ENCODE measurements around the gene ABLIM3. TPM values are rescaled to one million over a fixed set of nuclear protein-coding genes. Genes with fewer than 3 reads are reported as not detected.

ABLIM3 gene
- total RNA-seq, 1 experiment from 2014 or later, result not detected

DNA sequence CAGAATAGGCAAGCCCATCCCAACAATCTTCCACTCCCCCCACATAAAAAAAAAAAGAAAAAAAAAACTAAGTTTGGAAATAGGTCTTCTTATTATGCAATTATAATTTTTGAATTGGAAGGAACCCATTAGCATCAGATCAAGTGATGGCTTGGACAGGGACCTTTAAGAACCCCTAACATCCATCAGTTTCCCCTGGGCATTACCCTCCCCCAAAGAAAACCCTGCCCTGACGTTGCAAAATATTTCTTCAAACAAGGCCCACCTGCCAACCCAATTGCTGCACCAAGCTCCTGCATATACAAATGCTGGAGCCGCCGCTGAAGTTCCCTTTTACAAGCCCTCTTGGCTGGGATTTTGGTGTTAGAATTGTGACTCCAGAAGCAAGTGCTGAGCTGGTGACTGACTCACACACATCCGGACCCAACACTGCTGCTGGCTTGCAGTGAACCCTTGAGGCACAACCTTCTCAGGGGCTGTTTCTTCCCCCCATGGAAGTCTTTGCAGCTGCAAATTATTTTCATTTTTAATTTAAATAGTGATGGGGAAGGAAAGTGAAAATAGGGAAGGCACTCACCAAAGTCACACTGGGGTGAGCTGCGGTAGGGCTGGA lies 74.3 kb downstream of the ABLIM3 start:
- Mint-ChIP-seq H3K36me3 (ENCODE audit: insufficient read depth, unreplicated experiment) (no peaks in the 10 kb centered on the region), H3K4me3 (ENCODE audit: unreplicated experiment) (no peak overlapping the region), H3K9me3 (ENCODE audit: unreplicated experiment) (no peaks in the 10 kb centered on the region), H3K4me1 (ENCODE audit: low read depth, unreplicated experiment) (no peaks in the 10 kb centered on the region), H3K27me3 (ENCODE audit: insufficient read depth, unreplicated experiment) (peaks cover 20% of the 10 kb centered on the region), H3K27ac (ENCODE audit: unreplicated experiment) (no peak overlapping the region)
- no peak for DNase-seq
- no peaks in the 10 kb centered on the region for H3K36me3 ChIP-seq (ENCODE audit: control insufficient read depth, insufficient read depth, low read length)
- no peaks in the 10 kb centered on the region for H3K9me3 ChIP-seq
- no peak overlapping the region for H3K4me3 ChIP-seq (ENCODE audit: low read depth, low read length)
- TF ChIP-seq, protein P1, sequence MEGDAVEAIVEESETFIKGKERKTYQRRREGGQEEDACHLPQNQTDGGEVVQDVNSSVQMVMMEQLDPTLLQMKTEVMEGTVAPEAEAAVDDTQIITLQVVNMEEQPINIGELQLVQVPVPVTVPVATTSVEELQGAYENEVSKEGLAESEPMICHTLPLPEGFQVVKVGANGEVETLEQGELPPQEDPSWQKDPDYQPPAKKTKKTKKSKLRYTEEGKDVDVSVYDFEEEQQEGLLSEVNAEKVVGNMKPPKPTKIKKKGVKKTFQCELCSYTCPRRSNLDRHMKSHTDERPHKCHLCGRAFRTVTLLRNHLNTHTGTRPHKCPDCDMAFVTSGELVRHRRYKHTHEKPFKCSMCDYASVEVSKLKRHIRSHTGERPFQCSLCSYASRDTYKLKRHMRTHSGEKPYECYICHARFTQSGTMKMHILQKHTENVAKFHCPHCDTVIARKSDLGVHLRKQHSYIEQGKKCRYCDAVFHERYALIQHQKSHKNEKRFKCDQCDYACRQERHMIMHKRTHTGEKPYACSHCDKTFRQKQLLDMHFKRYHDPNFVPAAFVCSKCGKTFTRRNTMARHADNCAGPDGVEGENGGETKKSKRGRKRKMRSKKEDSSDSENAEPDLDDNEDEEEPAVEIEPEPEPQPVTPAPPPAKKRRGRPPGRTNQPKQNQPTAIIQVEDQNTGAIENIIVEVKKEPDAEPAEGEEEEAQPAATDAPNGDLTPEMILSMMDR (IDR thresholded peaks at IDR 0.05; ENCODE audit: insufficient read depth in 1 of 2, low read depth in 1 of 2, low read length in 1 of 2, severe bottlenecking in 1 of 2, unreplicated experiment in 1 of 2), result no peak
- no TSS peak for BruUV-seq (replicated peaks)
- ChIA-PET CTCF (interaction anchor here (1.1 kb wide), 1 partner anchor 13 kb away, joined by 3 read pairs; no protein-coding TSS in a partner anchor), POLR2A (no interaction called here)
- no peaks in the 10 kb centered on the region; the same call in none of the 2 replicates for H3K27me3 ChIP-seq (replicated peaks; ENCODE audit: control insufficient read depth, insufficient read depth, low read length)
- intact Hi-C loops (cut with micrococcal nuclease; ENCODE audit: unreplicated experiment), result no loop called here
- no peaks in the 10 kb centered on the region for H3K4me1 ChIP-seq

DNA sequence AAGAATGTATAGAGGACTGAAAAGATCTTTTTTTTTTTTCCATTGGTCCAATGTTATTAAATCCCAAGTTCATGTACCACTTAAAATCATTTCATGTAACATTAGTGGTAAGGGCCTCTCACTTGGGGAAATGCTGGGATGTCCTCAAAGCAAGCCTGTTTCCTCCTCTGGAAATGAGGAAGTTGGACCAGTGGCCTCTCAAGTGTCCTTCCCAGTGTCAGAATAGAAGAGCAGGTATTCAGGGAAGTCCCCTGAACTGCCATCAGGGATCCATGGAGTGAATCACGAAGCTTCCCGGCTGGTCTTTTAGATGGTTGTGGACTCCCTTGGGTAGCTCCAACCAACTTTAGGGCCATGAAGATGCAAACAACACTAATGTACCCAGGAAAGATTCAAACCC lies 75.2 kb downstream of the ABLIM3 start:
- intact Hi-C loops (cut with micrococcal nuclease; ENCODE audit: unreplicated experiment), result no loop called here
- H3K9me3 ChIP-seq, result no peaks in the 10 kb centered on the region
- POLR2A ChIA-PET, result no interaction called here
- TF ChIP-seq, protein P1 (IDR thresholded peaks at IDR 0.05; ENCODE audit: insufficient read depth in 1 of 2, low read depth in 1 of 2, low read length in 1 of 2, severe bottlenecking in 1 of 2, unreplicated experiment in 1 of 2), result no peak
- no peaks in the 10 kb centered on the region for H3K9me3 Mint-ChIP-seq (ENCODE audit: unreplicated experiment)
- no peak for DNase-seq
- H3K36me3 ChIP-seq (ENCODE audit: control insufficient read depth, insufficient read depth, low read length), result no peaks in the 10 kb centered on the region
- no TSS peak for BruUV-seq (replicated peaks)
- H3K36me3 Mint-ChIP-seq (ENCODE audit: insufficient read depth, unreplicated experiment), result no peaks in the 10 kb centered on the region
- no peaks in the 10 kb centered on the region for H3K4me1 Mint-ChIP-seq (ENCODE audit: low read depth, unreplicated experiment)
- H3K4me3 Mint-ChIP-seq (ENCODE audit: unreplicated experiment), result no peak overlapping the region
- CTCF ChIA-PET, result interaction anchor here (1.1 kb wide), 1 partner anchor 12 kb away, joined by 3 read pairs; no protein-coding TSS in a partner anchor
- H3K27me3 ChIP-seq (replicated peaks; ENCODE audit: control insufficient read depth, insufficient read depth, low read length), result no peaks in the 10 kb centered on the region; the same call in none of the 2 replicates
- peaks cover 27% of the 10 kb centered on the region for H3K27me3 Mint-ChIP-seq (ENCODE audit: insufficient read depth, unreplicated experiment)
- H3K27ac Mint-ChIP-seq (ENCODE audit: unreplicated experiment), result no peak overlapping the region
- no peaks in the 10 kb centered on the region for H3K4me1 ChIP-seq
- no peak overlapping the region for H3K4me3 ChIP-seq (ENCODE audit: low read depth, low read length)

DNA sequence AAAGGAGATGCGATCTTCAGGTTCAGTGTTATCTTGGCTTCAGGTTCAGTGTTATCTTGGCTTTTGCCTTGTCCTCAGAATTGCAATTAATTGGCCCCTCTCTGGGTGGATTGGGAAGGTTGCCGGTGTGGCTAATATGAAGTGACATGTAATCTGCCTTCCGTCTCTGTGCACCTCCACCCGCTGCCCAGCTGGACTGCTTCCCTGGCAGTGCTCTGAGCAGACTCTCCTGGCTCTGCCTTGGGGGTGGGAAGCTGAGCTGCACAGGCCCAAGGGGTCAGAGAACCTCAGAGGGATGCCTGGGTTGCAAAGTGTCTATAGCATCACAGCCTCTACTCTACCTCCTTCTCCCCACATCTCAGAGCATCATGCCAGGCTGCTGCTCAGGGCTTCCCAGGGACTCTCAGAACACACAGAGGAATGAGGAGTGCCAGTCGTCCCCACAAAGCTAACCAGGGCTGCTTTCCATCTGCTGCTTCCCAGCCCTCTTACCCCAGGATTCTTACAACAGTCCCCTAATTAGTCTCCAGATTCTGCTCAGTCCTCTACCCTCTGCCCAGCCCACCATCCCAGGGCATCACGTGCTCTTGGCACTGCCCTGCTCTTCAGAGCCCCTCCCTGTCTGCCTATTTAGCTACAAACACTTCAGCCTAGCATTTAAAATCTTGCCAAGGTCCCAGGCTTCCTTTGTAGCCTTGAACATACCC lies 76.0 kb downstream of the ABLIM3 start:
- H3K36me3 Mint-ChIP-seq (ENCODE audit: insufficient read depth, unreplicated experiment), result no peaks in the 10 kb centered on the region
- no peaks in the 10 kb centered on the region for H3K9me3 Mint-ChIP-seq (ENCODE audit: unreplicated experiment)
- Histone ChIP-seq H3K27me3 (replicated peaks; ENCODE audit: control insufficient read depth, insufficient read depth, low read length) (no peaks in the 10 kb centered on the region; the same call in none of the 2 replicates), H3K9me3 (no peaks in the 10 kb centered on the region), H3K36me3 (ENCODE audit: control insufficient read depth, insufficient read depth, low read length) (no peaks in the 10 kb centered on the region), H3K4me1 (no peaks in the 10 kb centered on the region), H3K4me3 (ENCODE audit: low read depth, low read length) (no peak overlapping the region)
- DNase-seq, result no peak
- peaks cover 27% of the 10 kb centered on the region for H3K27me3 Mint-ChIP-seq (ENCODE audit: insufficient read depth, unreplicated experiment)
- intact Hi-C loops (cut with micrococcal nuclease; ENCODE audit: unreplicated experiment), result no loop called here
- no peaks in the 10 kb centered on the region for H3K4me1 Mint-ChIP-seq (ENCODE audit: low read depth, unreplicated experiment)
- no TSS peak for BruUV-seq (replicated peaks)
- no peak overlapping the region for H3K4me3 Mint-ChIP-seq (ENCODE audit: unreplicated experiment)
- ChIA-PET CTCF (no interaction called here), POLR2A (no interaction called here)
- H3K27ac Mint-ChIP-seq (ENCODE audit: unreplicated experiment), result no peak overlapping the region
- TF ChIP-seq, protein P1 (IDR thresholded peaks at IDR 0.05; ENCODE audit: insufficient read depth in 1 of 2, low read depth in 1 of 2, low read length in 1 of 2, severe bottlenecking in 1 of 2, unreplicated experiment in 1 of 2), result no peak

Data from Caco-2 (cell line).